Measurements from ENCODE around the gene RCAN3.
"Not testable (repeated sequence)": the region's sequence is repeated elsewhere in the genome, so short reads cannot be mapped to it uniquely, and the experiment has no call there.

Gene RCAN3

GRCh38 chr1:24484199-24484598 is 18.4 kb upstream of the RCAN3 start:
- Histone ChIP-seq H3K4me2 (no peak overlapping the region), H3K27ac (no peak overlapping the region), H3K27me3 (no peaks in the 10 kb centered on the region), H3K4me3 (no peak overlapping the region), H3K36me3 (no peaks in the 10 kb centered on the region), H3K9ac (no peak overlapping the region), H4K20me1 (no peaks in the 10 kb centered on the region), H3K4me1 (peaks cover 61% of the 10 kb centered on the region), H3K9me3 (peaks cover 6% of the 10 kb centered on the region; the same call in 1 of the 2 replicates)
- TF ChIP-seq Cebpa-rat (IDR thresholded peaks at IDR 0.05), result no peak

DNA sequence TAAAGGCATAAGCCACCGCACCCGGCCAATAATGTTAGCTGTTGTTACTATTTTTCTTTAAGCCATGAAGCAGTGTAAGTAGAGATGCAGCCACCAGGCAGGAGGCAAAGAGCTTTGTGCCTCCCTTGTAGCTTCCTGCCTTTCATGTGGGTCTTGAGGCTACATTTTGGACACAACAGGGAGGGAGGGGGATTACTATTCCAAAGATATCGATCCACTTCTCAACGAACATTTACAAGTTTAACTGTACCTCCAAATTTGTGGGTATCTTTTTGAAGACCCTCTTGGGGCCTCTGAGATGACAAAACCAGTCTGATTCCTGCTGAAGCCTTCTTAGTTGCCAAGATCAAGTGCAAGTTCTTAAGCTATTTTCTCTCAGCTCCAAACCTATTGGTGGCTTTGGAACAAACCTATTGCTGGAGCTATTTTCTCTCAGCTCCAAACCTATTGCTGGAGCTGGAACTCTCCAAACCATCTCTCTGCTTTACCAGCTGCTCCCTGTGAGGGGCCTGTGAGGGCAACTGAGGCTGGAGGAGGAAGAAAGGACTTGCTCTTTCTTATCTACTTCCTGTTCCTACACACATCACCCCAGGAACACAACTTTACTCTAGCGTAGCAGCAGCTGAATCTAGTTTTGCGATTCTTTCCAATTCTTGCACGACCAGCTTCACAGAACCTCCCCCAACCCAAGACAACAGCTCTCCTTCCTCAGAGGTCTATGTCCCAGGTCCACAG is 16.1 kb upstream of the RCAN3 start:
- Histone ChIP-seq H3K9ac (0 out of 2 replicates have a peak overlapping the region, but pooled peaks have one; percentile 25), H3K4me2 (peak overlapping the region; percentile 57), H3K4me3 (no peak overlapping the region)

GRCh38 chr1:24487455-24487854 is 15.2 kb upstream of the RCAN3 start:
- Histone ChIP-seq H3K27ac (no peak overlapping the region), H4K20me1 (no peaks in the 10 kb centered on the region), H3K4me2 (peak overlapping the region; percentile 57), H3K4me3 (no peak overlapping the region), H3K9ac (no peak overlapping the region), H3K4me1 (peaks cover 36% of the 10 kb centered on the region), H3K36me3 (no peaks in the 10 kb centered on the region), H3K9me3 (peaks cover 22% of the 10 kb centered on the region), H3K27me3 (no peaks in the 10 kb centered on the region)
- no peak for TF ChIP-seq Cebpa-rat (IDR thresholded peaks at IDR 0.05)

More for the DNA sequence above, 16.1 kb upstream of the RCAN3 start:
- H3K9me3 ChIP-seq, result peaks cover 22% of the 10 kb centered on the region
- no peaks in the 10 kb centered on the region for H3K36me3 ChIP-seq
- H3K4me1 ChIP-seq, result peaks cover 45% of the 10 kb centered on the region
- H3K27ac ChIP-seq, result peak overlapping the region; percentile 33; the same call in 1 of the 2 replicates
- H3K27me3 ChIP-seq, result no peaks in the 10 kb centered on the region
- no peaks in the 10 kb centered on the region for H4K20me1 ChIP-seq
- TF ChIP-seq Cebpa-rat (IDR thresholded peaks at IDR 0.05), result no peak

DNA sequence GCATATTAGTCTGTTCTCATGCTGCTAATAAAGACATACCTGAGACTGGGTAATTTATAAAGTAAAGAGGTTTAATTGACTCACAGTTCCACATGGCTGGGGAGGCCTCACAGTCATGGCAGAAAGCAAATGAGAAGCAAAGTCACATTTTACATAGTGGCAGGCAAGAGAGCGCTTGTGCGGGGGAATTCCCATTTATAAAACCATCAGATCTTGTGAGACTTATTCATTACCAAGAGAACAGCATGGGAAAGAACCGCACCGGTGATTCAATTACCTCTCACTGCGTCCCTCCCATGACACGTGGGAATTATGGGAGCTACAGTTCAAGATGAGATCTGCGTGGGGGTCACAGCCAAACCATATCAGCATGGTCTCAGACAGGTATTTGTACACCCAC is 14.5 kb upstream of the RCAN3 start:
- Histone ChIP-seq H3K4me1 (peaks cover 36% of the 10 kb centered on the region), H3K9me3 (peaks cover 22% of the 10 kb centered on the region)
- H3K9ac ChIP-seq, H4K20me1 ChIP-seq, H3K27ac ChIP-seq, H3K36me3 ChIP-seq, H3K4me3 ChIP-seq, H3K27me3 ChIP-seq, H3K4me2 ChIP-seq: not testable (repeated sequence)

- H3K27me3 ChIP-seq, result no peaks in the 10 kb centered on the region
- H3K4me1 ChIP-seq, result peaks cover 32% of the 10 kb centered on the region
- peaks cover 22% of the 10 kb centered on the region for H3K9me3 ChIP-seq
- TF ChIP-seq Cebpa-rat (IDR thresholded peaks at IDR 0.05), result no peak
- no peak overlapping the region for H3K9ac ChIP-seq
- H4K20me1 ChIP-seq, result no peaks in the 10 kb centered on the region
- no peaks in the 10 kb centered on the region for H3K36me3 ChIP-seq
- H3K27ac ChIP-seq, result no peak overlapping the region
- no peak overlapping the region for H3K4me3 ChIP-seq
- H3K4me2 ChIP-seq, result no peak overlapping the region
Measured at GRCh38 chr1:24489674-24490073, 13.0 kb upstream of the RCAN3 start.

GRCh38 chr1:24490101-24490781 is 12.4 kb upstream of the RCAN3 start:
- Histone ChIP-seq H3K27ac (no peak overlapping the region), H3K9me3 (peaks cover 22% of the 10 kb centered on the region), H3K4me2 (no peak overlapping the region), H3K9ac (no peak overlapping the region), H3K36me3 (no peaks in the 10 kb centered on the region), H3K27me3 (no peaks in the 10 kb centered on the region), H4K20me1 (no peaks in the 10 kb centered on the region), H3K4me1 (peaks cover 26% of the 10 kb centered on the region), H3K4me3 (no peak overlapping the region)
- TF ChIP-seq Cebpa-rat (IDR thresholded peaks at IDR 0.05), result no peak

GRCh38 chr1:24491577-24492360 is 10.9 kb upstream of the RCAN3 start:
- no peak overlapping the region for H3K9ac ChIP-seq
- H3K4me1 ChIP-seq, result peaks cover 11% of the 10 kb centered on the region
- TF ChIP-seq Cebpa-rat (IDR thresholded peaks at IDR 0.05), result no peak
- H4K20me1 ChIP-seq, result no peaks in the 10 kb centered on the region
- H3K4me3 ChIP-seq, result no peak overlapping the region
- H3K27ac ChIP-seq, result no peak overlapping the region
- no peak overlapping the region for H3K4me2 ChIP-seq
- H3K36me3 ChIP-seq, result no peaks in the 10 kb centered on the region
- peaks cover 25% of the 10 kb centered on the region for H3K9me3 ChIP-seq
- no peaks in the 10 kb centered on the region for H3K27me3 ChIP-seq

GRCh38 chr1:24492935-24493334 is 9.7 kb upstream of the RCAN3 start:
- H3K27ac ChIP-seq, H4K20me1 ChIP-seq, H3K27me3 ChIP-seq, H3K4me1 ChIP-seq, H3K9ac ChIP-seq, H3K4me3 ChIP-seq, H3K4me2 ChIP-seq, H3K36me3 ChIP-seq: not testable (repeated sequence)
- peaks cover 25% of the 10 kb centered on the region for H3K9me3 ChIP-seq

DNA sequence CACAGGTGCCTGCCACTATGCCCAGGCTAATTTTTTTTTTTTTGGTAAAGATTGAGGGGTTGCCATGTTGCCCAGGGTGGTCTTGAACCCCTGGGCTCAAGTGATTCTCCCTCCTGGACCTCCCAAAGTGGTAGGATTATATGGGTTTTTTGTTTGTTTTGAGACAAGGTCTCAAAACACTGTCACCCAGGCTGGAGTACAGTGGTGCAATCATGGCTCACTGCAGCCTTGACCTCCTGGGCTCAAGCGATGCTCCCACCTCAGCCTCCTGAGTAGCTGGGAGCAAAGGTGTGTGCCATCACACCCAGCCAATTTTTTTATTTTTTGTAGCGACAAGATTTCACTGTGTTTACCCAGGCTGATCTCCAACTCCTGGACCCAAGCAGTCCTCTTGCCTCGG is 8.9 kb upstream of the RCAN3 start:
- TF ChIP-seq Cebpa-rat (IDR thresholded peaks at IDR 0.05), result no peak
- Histone ChIP-seq H3K4me1 (no peaks in the 10 kb centered on the region), H3K27me3 (no peaks in the 10 kb centered on the region), H3K27ac (no peak overlapping the region), H3K36me3 (no peaks in the 10 kb centered on the region), H3K4me2 (no peak overlapping the region), H3K9ac (no peak overlapping the region), H3K4me3 (no peak overlapping the region), H3K9me3 (peaks cover 22% of the 10 kb centered on the region), H4K20me1 (no peaks in the 10 kb centered on the region)

DNA sequence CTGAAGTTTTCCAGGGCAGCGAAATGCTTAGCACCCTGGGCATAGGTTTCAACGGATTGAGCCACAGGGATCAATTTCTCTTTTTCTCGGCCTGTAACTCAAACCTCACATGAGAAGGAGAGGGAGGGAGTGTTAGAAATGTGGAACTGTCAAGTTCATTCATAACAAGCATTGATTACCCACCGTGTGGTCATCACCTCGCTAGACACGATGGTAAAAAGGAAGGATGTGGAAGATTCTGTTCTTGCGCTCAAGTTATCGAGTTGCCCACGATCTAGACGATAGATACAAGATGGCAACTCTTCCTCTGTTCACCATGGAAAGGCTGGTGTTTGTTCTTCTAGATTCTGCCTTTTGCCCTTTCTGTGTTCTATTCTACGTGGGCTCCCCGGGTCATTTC is 4.0 kb upstream of the RCAN3 start:
- Histone ChIP-seq H3K27me3 (peaks cover 20% of the 10 kb centered on the region), H3K4me2 (no peak overlapping the region)
- no peak for TF ChIP-seq Cebpa-rat (IDR thresholded peaks at IDR 0.05)

More for the DNA sequence above, 4.0 kb upstream of the RCAN3 start:
- Histone ChIP-seq H3K4me3 (no peak overlapping the region), H4K20me1 (no peaks in the 10 kb centered on the region; the same call in 1 of the 2 replicates), H3K9me3 (peaks cover 3% of the 10 kb centered on the region; the same call in 1 of the 2 replicates), H3K36me3 (no peaks in the 10 kb centered on the region), H3K4me1 (peaks cover 21% of the 10 kb centered on the region), H3K27ac (no peak overlapping the region), H3K9ac (no peak overlapping the region)

Measured in BLaER1 (cell line).